Activated naive CD8-positive, alpha-beta T cell (primary cell): ENCODE results near the gene A3GALT2.

Experiments
- H3K27ac Mint-ChIP-seq: one replicate; pipeline ENCODE4 v1.8.0; 2021; ENCODE audit warnings: mixed read lengths
- H3K27me3 Mint-ChIP-seq: one replicate; pipeline ENCODE4 v1.8.0; 2021; ENCODE audit warnings: mixed read lengths
- H3K36me3 Mint-ChIP-seq: one replicate; pipeline ENCODE4 v1.8.0; 2021; ENCODE audit warnings: mixed read lengths
- H3K4me1 Mint-ChIP-seq: one replicate; pipeline ENCODE4 v1.8.0; 2021; ENCODE audit warnings: low read depth, mixed read lengths
- H3K4me3 Mint-ChIP-seq: one replicate; pipeline ENCODE4 v1.8.0; 2021; ENCODE audit warnings: mild to moderate bottlenecking, mixed read lengths
- H3K9me3 Mint-ChIP-seq: one replicate; pipeline ENCODE4 v1.8.0; 2021; ENCODE audit warnings: low read depth, mixed read lengths

The A3GALT2 gene

GRCh38 chr1:33331444-33332356, 10.8 kb upstream of the A3GALT2 start:
- H3K4me3 Mint-ChIP-seq: no peak overlapping the region
- H3K27ac Mint-ChIP-seq: no peak overlapping the region
- no peaks in the 10 kb centered on the region for H3K27me3 Mint-ChIP-seq
- peaks cover 6% of the 10 kb centered on the region for H3K36me3 Mint-ChIP-seq
- peaks cover 11% of the 10 kb centered on the region for H3K4me1 Mint-ChIP-seq
- no peaks in the 10 kb centered on the region for H3K9me3 Mint-ChIP-seq

- Mint-ChIP-seq H3K9me3 (no peaks in the 10 kb centered on the region), H3K27ac (no peak overlapping the region), H3K4me1 (peaks cover 5% of the 10 kb centered on the region), H3K4me3 (no peak overlapping the region), H3K36me3 (peaks cover 9% of the 10 kb centered on the region), H3K27me3 (no peaks in the 10 kb centered on the region)
These were observed 10.0 kb upstream of the A3GALT2 start for GRCh38 chr1:33330906-33331305.

- Mint-ChIP-seq H3K36me3 (peaks cover 13% of the 10 kb centered on the region), H3K27ac (no peak overlapping the region)
These were observed 9.5 kb upstream of the A3GALT2 start for GRCh38 chr1:33330361-33330890.

GRCh38 chr1:33329600-33330305, 8.9 kb upstream of the A3GALT2 start:
- H3K9me3 Mint-ChIP-seq: no peaks in the 10 kb centered on the region
- no peak overlapping the region for H3K27ac Mint-ChIP-seq
- peaks cover 14% of the 10 kb centered on the region for H3K36me3 Mint-ChIP-seq
- no peaks in the 10 kb centered on the region for H3K4me1 Mint-ChIP-seq
- no peak overlapping the region for H3K4me3 Mint-ChIP-seq
- no peaks in the 10 kb centered on the region for H3K27me3 Mint-ChIP-seq

More at GRCh38 chr1:33330361-33330890, 9.5 kb upstream of the A3GALT2 start:
- H3K4me3 Mint-ChIP-seq: no peak overlapping the region
- no peaks in the 10 kb centered on the region for H3K9me3 Mint-ChIP-seq
- peaks cover 5% of the 10 kb centered on the region for H3K4me1 Mint-ChIP-seq
- H3K27me3 Mint-ChIP-seq: no peaks in the 10 kb centered on the region

GRCh38 chr1:33328817-33329216, 7.9 kb upstream of the A3GALT2 start:
- Mint-ChIP-seq H3K4me3 (no peak overlapping the region), H3K36me3 (peaks cover 14% of the 10 kb centered on the region), H3K4me1 (no peaks in the 10 kb centered on the region), H3K27ac (no peak overlapping the region), H3K9me3 (no peaks in the 10 kb centered on the region), H3K27me3 (no peaks in the 10 kb centered on the region)

- peaks cover 14% of the 10 kb centered on the region for H3K36me3 Mint-ChIP-seq
These were observed 6.9 kb upstream of the A3GALT2 start for GRCh38 chr1:33327587-33328325.

GRCh38 chr1:33326785-33327184, 5.9 kb upstream of the A3GALT2 start:
- Mint-ChIP-seq H3K4me1 (no peaks in the 10 kb centered on the region), H3K4me3 (no peak overlapping the region), H3K27me3 (no peaks in the 10 kb centered on the region), H3K9me3 (no peaks in the 10 kb centered on the region), H3K27ac (no peak overlapping the region), H3K36me3 (peaks cover 14% of the 10 kb centered on the region)

More at GRCh38 chr1:33327587-33328325, 6.9 kb upstream of the A3GALT2 start:
- H3K27ac Mint-ChIP-seq: no peak overlapping the region
- no peaks in the 10 kb centered on the region for H3K27me3 Mint-ChIP-seq
- H3K9me3 Mint-ChIP-seq: no peaks in the 10 kb centered on the region
- no peak overlapping the region for H3K4me3 Mint-ChIP-seq
- H3K4me1 Mint-ChIP-seq: no peaks in the 10 kb centered on the region

GRCh38 chr1:33324677-33325575, 4.0 kb upstream of the A3GALT2 start:
- Mint-ChIP-seq H3K9me3 (no peaks in the 10 kb centered on the region), H3K27me3 (no peaks in the 10 kb centered on the region), H3K36me3 (peaks cover 14% of the 10 kb centered on the region), H3K4me1 (no peaks in the 10 kb centered on the region), H3K27ac (no peak overlapping the region), H3K4me3 (no peak overlapping the region)

GRCh38 chr1:33323663-33324477, 3.0 kb upstream of the A3GALT2 start:
- H3K9me3 Mint-ChIP-seq: no peaks in the 10 kb centered on the region
- H3K4me3 Mint-ChIP-seq: no peak overlapping the region
- no peaks in the 10 kb centered on the region for H3K4me1 Mint-ChIP-seq
- no peaks in the 10 kb centered on the region for H3K27me3 Mint-ChIP-seq
- H3K36me3 Mint-ChIP-seq: peaks cover 10% of the 10 kb centered on the region
- H3K27ac Mint-ChIP-seq: no peak overlapping the region

GRCh38 chr1:33322870-33323585, 2.1 kb upstream of the A3GALT2 start:
- Mint-ChIP-seq H3K9me3 (no peaks in the 10 kb centered on the region), H3K27ac (no peak overlapping the region), H3K36me3 (peaks cover 8% of the 10 kb centered on the region), H3K4me3 (no peak overlapping the region), H3K4me1 (no peaks in the 10 kb centered on the region), H3K27me3 (no peaks in the 10 kb centered on the region)

- no peaks in the 10 kb centered on the region for H3K27me3 Mint-ChIP-seq
- no peaks in the 10 kb centered on the region for H3K9me3 Mint-ChIP-seq
- H3K4me1 Mint-ChIP-seq: no peaks in the 10 kb centered on the region
- no peak overlapping the region for H3K27ac Mint-ChIP-seq
- no peak overlapping the region for H3K4me3 Mint-ChIP-seq
- H3K36me3 Mint-ChIP-seq: peaks cover 8% of the 10 kb centered on the region
These were observed 1.2 kb upstream of the A3GALT2 start for GRCh38 chr1:33322109-33322508.

- Mint-ChIP-seq H3K36me3 (peaks cover 8% of the 10 kb centered on the region), H3K27ac (no peak overlapping the region), H3K4me3 (no peak overlapping the region), H3K27me3 (no peaks in the 10 kb centered on the region), H3K9me3 (no peaks in the 10 kb centered on the region), H3K4me1 (no peaks in the 10 kb centered on the region)
These were observed 280 bp upstream of the A3GALT2 start for GRCh38 chr1:33321178-33321577.
